ENCODE results near the gene BACE1-AS. TPM values are rescaled to one million over a fixed set of nuclear protein-coding genes. Genes with fewer than 3 reads are reported as not detected.

BACE1-AS gene
- total and polyA plus RNA-seq, 4 donors, result 1.9 to 9.5 (median 5.9) TPM

- Histone ChIP-seq H3K27ac (ENCODE audit: low read depth in 1 of 2, low read length in 1 of 2) (no peak overlapping the region), H3K27me3 (ENCODE audit: control insufficient read depth in 3 of 3, insufficient read depth in 3 of 3, low read length in 2 of 3) (no peaks in the 10 kb centered on the region), H3K4me3 (no peak overlapping the region), H3K4me1 (ENCODE audit: control insufficient read depth in 5 of 5, insufficient read depth in 5 of 5, low read length in 5 of 5) (peaks cover 3 to 17% (median 6%) of the 10 kb centered on the region in 5 donors), H3K9ac (ENCODE audit: insufficient read depth in 1 of 2, low read length in 2 of 2) (peak overlapping the region in 1 of 2 donors; percentile 59), H3K36me3 (ENCODE audit: control insufficient read depth in 4 of 4, insufficient read depth in 4 of 4, low read length in 4 of 4) (peaks cover 0 to 6% (median 2%) of the 10 kb centered on the region in 4 donors), H3K9me3 (ENCODE audit: control insufficient read depth in 4 of 4, insufficient read depth in 3 of 4, low read length in 3 of 4) (no peaks in the 10 kb centered on the region)
- 52 to 69% methylated on average over 17 of the region's 17 CpGs for WGBS, 2 donors
- DNase-seq, result peak; percentile 65 to 73 (median 71)
- no peak for TF ChIP-seq CTCF (IDR thresholded peaks at IDR 0.05; ENCODE audit: control extremely low read depth, extremely low read depth)
- ATAC-seq (ENCODE audit: insufficient read depth, low FRiP score), result no peak
Observed at GRCh38 chr11:117300283-117300663, 9.1 kb downstream of the BACE1-AS start.

GRCh38 chr11:117300773-117301172 is 9.6 kb downstream of the BACE1-AS start:
- TF ChIP-seq CTCF (IDR thresholded peaks at IDR 0.05; ENCODE audit: control extremely low read depth, extremely low read depth), result no peak
- H3K4me3 ChIP-seq, result no peak overlapping the region
- peaks cover 3 to 17% (median 6%) of the 10 kb centered on the region in 5 donors for H3K4me1 ChIP-seq (ENCODE audit: control insufficient read depth in 5 of 5, insufficient read depth in 5 of 5, low read length in 5 of 5)
- peak in 2 of 3 donors; percentile 9 to 15 for DNase-seq
- H3K27ac ChIP-seq (ENCODE audit: low read depth in 1 of 2, low read length in 1 of 2), result no peak overlapping the region
- no peaks in the 10 kb centered on the region for H3K27me3 ChIP-seq (ENCODE audit: control insufficient read depth in 3 of 3, insufficient read depth in 3 of 3, low read length in 2 of 3)
- H3K36me3 ChIP-seq (ENCODE audit: control insufficient read depth in 4 of 4, insufficient read depth in 4 of 4, low read length in 4 of 4), result peaks cover 0 to 4% (median 0%) of the 10 kb centered on the region in 4 donors
- no peaks in the 10 kb centered on the region for H3K9me3 ChIP-seq (ENCODE audit: control insufficient read depth in 4 of 4, insufficient read depth in 3 of 4, low read length in 3 of 4)
- no peak for ATAC-seq (ENCODE audit: insufficient read depth, low FRiP score)
- WGBS, 2 donors, result 80 to 85% methylated on average over 5 of the region's 5 CpGs
- H3K9ac ChIP-seq (ENCODE audit: insufficient read depth in 1 of 2, low read length in 2 of 2), result no peak overlapping the region

GRCh38 chr11:117302228-117302627 is 11.1 kb downstream of the BACE1-AS start:
- no peak overlapping the region for H3K27ac ChIP-seq (ENCODE audit: low read depth in 1 of 2, low read length in 1 of 2)
- no peak for TF ChIP-seq CTCF (IDR thresholded peaks at IDR 0.05; ENCODE audit: control extremely low read depth, extremely low read depth)
- ATAC-seq (ENCODE audit: insufficient read depth, low FRiP score), result no peak

GRCh38 chr11:117303101-117303500 is 12.0 kb downstream of the BACE1-AS start:
- Histone ChIP-seq H3K27ac (ENCODE audit: low read depth in 1 of 2, low read length in 1 of 2) (no peak overlapping the region), H3K27me3 (ENCODE audit: control insufficient read depth in 3 of 3, insufficient read depth in 3 of 3, low read length in 2 of 3) (no peaks in the 10 kb centered on the region), H3K4me1 (ENCODE audit: control insufficient read depth in 5 of 5, insufficient read depth in 5 of 5, low read length in 5 of 5) (peaks cover 3 to 17% (median 6%) of the 10 kb centered on the region in 5 donors), H3K9me3 (ENCODE audit: control insufficient read depth in 4 of 4, insufficient read depth in 3 of 4, low read length in 3 of 4) (no peaks in the 10 kb centered on the region), H3K4me3 (no peak overlapping the region), H3K36me3 (ENCODE audit: control insufficient read depth in 4 of 4, insufficient read depth in 4 of 4, low read length in 4 of 4) (peaks cover 0 to 3% (median 0%) of the 10 kb centered on the region in 4 donors), H3K9ac (ENCODE audit: insufficient read depth in 1 of 2, low read length in 2 of 2) (no peak overlapping the region)
- DNase-seq (no peak), ATAC-seq (ENCODE audit: insufficient read depth, low FRiP score) (no peak)
- 72 to 80% methylated on average over 4 of the region's 4 CpGs for WGBS, 2 donors
- no peak for TF ChIP-seq CTCF (IDR thresholded peaks at IDR 0.05; ENCODE audit: control extremely low read depth, extremely low read depth)

More at GRCh38 chr11:117302228-117302627, 11.1 kb downstream of the BACE1-AS start:
- Histone ChIP-seq H3K27me3 (ENCODE audit: control insufficient read depth in 3 of 3, insufficient read depth in 3 of 3, low read length in 2 of 3) (no peaks in the 10 kb centered on the region), H3K36me3 (ENCODE audit: control insufficient read depth in 4 of 4, insufficient read depth in 4 of 4, low read length in 4 of 4) (peaks cover 0 to 3% (median 0%) of the 10 kb centered on the region in 4 donors), H3K9ac (ENCODE audit: insufficient read depth in 1 of 2, low read length in 2 of 2) (no peak overlapping the region), H3K9me3 (ENCODE audit: control insufficient read depth in 4 of 4, insufficient read depth in 3 of 4, low read length in 3 of 4) (no peaks in the 10 kb centered on the region), H3K4me3 (no peak overlapping the region), H3K4me1 (ENCODE audit: control insufficient read depth in 5 of 5, insufficient read depth in 5 of 5, low read length in 5 of 5) (peaks cover 3 to 17% (median 6%) of the 10 kb centered on the region in 5 donors)
- no peak for DNase-seq
- WGBS, 2 donors, result 91 to 95% methylated on average over 7 of the region's 7 CpGs
